Astrocyte of the cerebellum (primary cell): ENCODE results near the gene TBC1D16.

Experiments
- DNase-seq: peaks from one replicate; pipeline ENCODE4 v3.0.0-alpha.2; 2011; ENCODE audit warnings: low read depth
- H3K4me3 ChIP-seq: 2 replicates; pipeline ENCODE4 v1.5.1; 2011; ENCODE audit warnings: mild to moderate bottlenecking, low read depth, low read length, moderate library complexity
- CTCF ChIP-seq: IDR thresholded peaks from 2 replicates; pipeline ENCODE4 v1.5.1; 2012; ENCODE audit warnings: low read length, low read depth, moderate library complexity, mild to moderate bottlenecking; ENCODE audit errors: missing control alignments
- in situ Hi-C: cut with HindIII; loops from 2 replicates; pipeline ENCODE4 v1.10.0; 2017; ENCODE audit warnings: low sequenced_read_pairs

Gene TBC1D16

GRCh38 chr17:79919164-79919585 is 116.5 kb downstream of the TBC1D16 start:
- DNase-seq = no peak
- no peak overlapping the region for H3K4me3 ChIP-seq
- in situ Hi-C loops = no loop called here
- no peak for TF ChIP-seq CTCF

DNA sequence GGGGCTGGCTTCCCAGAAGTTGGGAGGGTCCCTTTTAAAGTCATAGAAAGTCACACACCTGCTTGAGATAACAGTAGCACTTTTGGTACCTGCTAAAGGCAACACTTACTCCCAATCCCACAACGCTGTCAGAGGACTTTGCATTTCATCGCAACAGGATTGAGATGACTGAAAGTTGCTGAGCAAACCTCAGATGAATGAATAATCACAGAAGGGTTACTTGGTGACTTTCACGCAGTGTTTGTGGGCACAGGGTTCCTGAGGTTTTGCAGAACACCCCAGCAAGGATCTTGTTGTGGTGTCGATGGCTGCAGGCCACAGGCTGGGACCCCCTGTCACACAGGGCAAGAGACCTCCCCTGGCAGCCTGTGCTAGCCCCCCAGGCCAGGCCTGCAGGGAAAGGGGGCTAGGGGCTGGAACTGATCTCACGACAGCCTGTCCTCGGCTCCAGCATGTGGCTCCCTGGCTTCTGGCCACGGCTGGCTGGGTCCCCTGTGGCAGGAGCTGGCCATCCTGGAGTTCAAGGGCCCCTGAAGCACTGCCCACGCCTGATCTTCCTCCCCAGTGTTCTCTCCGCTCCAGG is 117.0 kb downstream of the TBC1D16 start:
- H3K4me3 ChIP-seq = no peak overlapping the region
- TF ChIP-seq CTCF = no peak
- in situ Hi-C loops = no loop called here

GRCh38 chr17:79917902-79918484 is 117.7 kb downstream of the TBC1D16 start:
- in situ Hi-C loops = no loop called here
- H3K4me3 ChIP-seq = no peak overlapping the region
- no peak for DNase-seq
- no peak for TF ChIP-seq CTCF

More for the DNA sequence above, 117.0 kb downstream of the TBC1D16 start:
- DNase-seq = no peak

GRCh38 chr17:79916991-79917901 is 118.4 kb downstream of the TBC1D16 start:
- no peak for DNase-seq
- no peak for TF ChIP-seq CTCF
- H3K4me3 ChIP-seq = no peak overlapping the region
- in situ Hi-C loops = no loop called here

DNA sequence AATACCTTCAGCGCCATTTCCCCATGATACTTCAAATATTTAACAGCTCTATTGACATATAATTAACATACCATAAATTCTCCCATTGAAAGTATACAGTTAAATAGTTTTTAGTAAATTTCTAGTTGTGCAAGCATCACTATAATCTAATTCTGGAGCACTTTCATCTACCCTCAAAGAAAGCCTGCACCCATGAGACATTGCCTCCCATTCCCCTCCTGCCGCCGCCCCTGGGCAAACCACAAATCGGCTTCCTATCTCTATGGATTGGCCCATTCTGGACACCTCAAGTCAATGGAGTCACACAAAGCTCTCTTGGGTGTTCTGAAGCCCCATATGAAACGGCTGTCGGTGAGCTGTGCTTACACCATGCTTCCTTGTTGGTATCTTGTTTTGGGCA is 119.2 kb downstream of the TBC1D16 start:
- in situ Hi-C loops = no loop called here
- no peak for DNase-seq
- TF ChIP-seq CTCF = no peak
- no peak overlapping the region for H3K4me3 ChIP-seq

GRCh38 chr17:79915850-79916430 is 119.7 kb downstream of the TBC1D16 start:
- H3K4me3 ChIP-seq = no peak overlapping the region
- DNase-seq = no peak
- in situ Hi-C loops = no loop called here
- peak; percentile 20 for TF ChIP-seq CTCF
